Measurements from ENCODE around the gene HOXD12. TPM values are rescaled to one million over a fixed set of nuclear protein-coding genes. Genes with fewer than 3 reads are reported as not detected.

Gene HOXD12
- total RNA-seq = not detected
- long read RNA-seq, donor 1 = 0 reads
- long read RNA-seq, donor 2 = 0 reads

- intact Hi-C loops (cut with DNase I) = loop anchor here in 1 of 2 donors (10.0 kb wide), 2 partner anchors 735 to 1605 kb away; no protein-coding TSS in a partner anchor
- DNase-seq (ENCODE audit: low spot score) = no peak
Measured at GRCh38 chr2:176099728-176100546, at the start of gene HOXD12. HOXD12 (plus strand) TSS chr2:176099795; CDS start chr2:176099802, 7 bp downstream.

- intact Hi-C loops (cut with DNase I) = no loop called here
- no peak for DNase-seq (ENCODE audit: low spot score)
Measured at GRCh38 chr2:176056406-176056805, 43.2 kb upstream of the HOXD12 start.

- intact Hi-C loops (cut with DNase I) = no loop called here
- no peak for DNase-seq (ENCODE audit: low spot score)
Measured at GRCh38 chr2:176063958-176064357, 35.6 kb upstream of the HOXD12 start.

GRCh38 chr2:176066645-176067588 lies 32.7 kb upstream of the HOXD12 start:
- intact Hi-C loops (cut with DNase I) = no loop called here
- no peak for DNase-seq (ENCODE audit: low spot score)

GRCh38 chr2:176067589-176068418 lies 31.8 kb upstream of the HOXD12 start:
- DNase-seq (ENCODE audit: low spot score) = no peak

GRCh38 chr2:176068419-176068832 lies 31.2 kb upstream of the HOXD12 start:
- intact Hi-C loops (cut with DNase I) = no loop called here
- DNase-seq (ENCODE audit: low spot score) = no peak

More at GRCh38 chr2:176067589-176068418, 31.8 kb upstream of the HOXD12 start:
- intact Hi-C loops (cut with DNase I) = no loop called here

GRCh38 chr2:176071330-176072291 lies 28.0 kb upstream of the HOXD12 start:
- no peak for DNase-seq (ENCODE audit: low spot score)
- intact Hi-C loops (cut with DNase I) = no loop called here

GRCh38 chr2:176072292-176072669 lies 27.3 kb upstream of the HOXD12 start:
- intact Hi-C loops (cut with DNase I) = no loop called here
- DNase-seq (ENCODE audit: low spot score) = no peak

- DNase-seq (ENCODE audit: low spot score) = no peak
- intact Hi-C loops (cut with DNase I) = no loop called here
Measured at GRCh38 chr2:176072951-176073904, 26.4 kb upstream of the HOXD12 start.

GRCh38 chr2:176074919-176075425 lies 24.6 kb upstream of the HOXD12 start:
- intact Hi-C loops (cut with DNase I) = no loop called here
- DNase-seq (ENCODE audit: low spot score) = no peak

GRCh38 chr2:176075481-176075880 lies 24.1 kb upstream of the HOXD12 start:
- intact Hi-C loops (cut with DNase I) = no loop called here
- DNase-seq (ENCODE audit: low spot score) = no peak

- intact Hi-C loops (cut with DNase I) = no loop called here
- DNase-seq (ENCODE audit: low spot score) = no peak
Measured at GRCh38 chr2:176076063-176076462, 23.5 kb upstream of the HOXD12 start.

- DNase-seq (ENCODE audit: low spot score) = no peak
- intact Hi-C loops (cut with DNase I) = no loop called here
Measured at GRCh38 chr2:176076796-176077195, 22.8 kb upstream of the HOXD12 start.

GRCh38 chr2:176078541-176079284 lies 20.9 kb upstream of the HOXD12 start:
- intact Hi-C loops (cut with DNase I) = no loop called here
- no peak for DNase-seq (ENCODE audit: low spot score)

- no peak for DNase-seq (ENCODE audit: low spot score)
- intact Hi-C loops (cut with DNase I) = no loop called here
Measured at GRCh38 chr2:176079285-176079830, 20.2 kb upstream of the HOXD12 start.
